HG03457 (cell line): Measurements from ENCODE around the gene UBE2V1.

ENCODE experiments used
- ATAC-seq: cut with Tn5 transposase; IDR thresholded peaks from one replicate; pipeline ENCODE4 v1.9.1; 2021; ENCODE audit warnings: moderate number of reproducible peaks; ENCODE audit not compliant: unreplicated experiment

UBE2V1 gene

GRCh38 chr20:50049442-50050026, 63.4 kb downstream of the UBE2V1 start:
- ATAC-seq = no peak

- ATAC-seq = no peak
Measured at GRCh38 chr20:50048420-50049166, 64.4 kb downstream of the UBE2V1 start.

GRCh38 chr20:50044353-50044960, 68.5 kb downstream of the UBE2V1 start:
- ATAC-seq = no peak

GRCh38 chr20:50043573-50044352, 69.2 kb downstream of the UBE2V1 start:
- no peak for ATAC-seq

- no peak for ATAC-seq
Measured at GRCh38 chr20:50042370-50043313, 70.3 kb downstream of the UBE2V1 start.

GRCh38 chr20:50041246-50041873, 71.6 kb downstream of the UBE2V1 start:
- no peak for ATAC-seq

GRCh38 chr20:50040432-50041245, 72.3 kb downstream of the UBE2V1 start:
- no peak for ATAC-seq

GRCh38 chr20:50039706-50040431, 73.1 kb downstream of the UBE2V1 start:
- no peak for ATAC-seq

GRCh38 chr20:50038574-50038991, 74.4 kb downstream of the UBE2V1 start:
- no peak for ATAC-seq

GRCh38 chr20:50038169-50038568, 74.8 kb downstream of the UBE2V1 start:
- ATAC-seq = no peak

GRCh38 chr20:50037575-50037974, 75.4 kb downstream of the UBE2V1 start:
- ATAC-seq = no peak

- no peak for ATAC-seq
Measured at GRCh38 chr20:50037123-50037522, 75.8 kb downstream of the UBE2V1 start.

GRCh38 chr20:50036703-50037102, 76.2 kb downstream of the UBE2V1 start:
- no peak for ATAC-seq

- ATAC-seq = no peak
Measured at GRCh38 chr20:50034567-50035180, 78.3 kb downstream of the UBE2V1 start.

- no peak for ATAC-seq
Measured at GRCh38 chr20:50032955-50033666, 79.8 kb downstream of the UBE2V1 start.
